Measurements from ENCODE around the gene CAMKK1.
A peak's percentile ranks its signal among the peaks of the same experiment; 100 is the strongest.

The CAMKK1 gene

GRCh38 chr17:3879591-3880417, 13.0 kb downstream of the CAMKK1 start:
- TF ChIP-seq Cebpa-rat (IDR thresholded peaks at IDR 0.05) = no peak
- Histone ChIP-seq H3K4me3 (no peak overlapping the region), H3K27me3 (no peaks in the 10 kb centered on the region), H3K9me3 (replicated peaks in 1 of 11) (no peaks in the 10 kb centered on the region), H3K9ac (peak overlapping the region in 4 of 11 experiments; percentile 4 to 41 (median 26); a peak in 6 of 22 replicates), H3K27ac (peak overlapping the region in 2 of 11 experiments; percentile 2 to 15; a peak in 2 of 22 replicates), H3K36me3 (peaks cover 0 to 46% (median 13%) of the 10 kb centered on the region in 11 experiments; a peak in 14 of 22 replicates), H4K20me1 (no peaks in the 10 kb centered on the region), H3K4me1 (peaks cover 0 to 23% (median 15%) of the 10 kb centered on the region in 10 experiments; a peak in 12 of 20 replicates), H3K4me2 (peak overlapping the region in 1 of 11 experiments; percentile 5; a peak in 2 of 22 replicates)

DNA sequence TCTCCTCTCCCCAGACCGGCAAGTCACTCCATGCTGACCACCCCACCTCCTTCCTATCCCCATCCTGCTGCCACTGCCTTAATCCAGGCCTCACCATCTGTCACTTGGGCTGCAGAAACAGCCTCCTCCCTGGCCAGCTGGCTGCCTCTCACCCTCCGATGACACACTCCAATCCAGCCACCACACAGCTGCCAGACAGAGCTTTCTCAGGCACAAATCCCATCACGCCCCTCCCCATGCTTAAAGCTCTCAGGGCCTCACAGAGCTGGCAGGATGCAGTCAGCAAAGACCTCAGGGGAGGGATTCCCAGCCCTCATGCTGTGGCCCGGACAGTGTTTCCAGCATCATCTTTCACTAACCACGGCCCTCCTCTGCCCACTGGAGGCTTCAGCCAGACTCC, 13.7 kb downstream of the CAMKK1 start:
- H3K9ac ChIP-seq = peak overlapping the region in 4 of 11 experiments; percentile 4 to 41 (median 26); a peak in 5 of 22 replicates
- TF ChIP-seq Cebpa-rat (IDR thresholded peaks at IDR 0.05) = no peak
- peak overlapping the region in 1 of 11 experiments; percentile 5; a peak in 2 of 22 replicates for H3K4me2 ChIP-seq
- peaks cover 0 to 41% (median 14%) of the 10 kb centered on the region in 11 experiments; a peak in 12 of 22 replicates for H3K36me3 ChIP-seq
- H3K4me1 ChIP-seq = peaks cover 0 to 19% (median 10%) of the 10 kb centered on the region in 10 experiments; a peak in 10 of 20 replicates
- no peaks in the 10 kb centered on the region for H4K20me1 ChIP-seq
- no peak overlapping the region for H3K4me3 ChIP-seq
- no peaks in the 10 kb centered on the region; a peak in 1 of 22 replicates for H3K27me3 ChIP-seq
- H3K9me3 ChIP-seq (replicated peaks in 1 of 11) = no peaks in the 10 kb centered on the region
- peak overlapping the region in 1 of 11 experiments; percentile 15; a peak in 1 of 22 replicates for H3K27ac ChIP-seq

- Histone ChIP-seq H3K9ac (no peak overlapping the region), H3K27me3 (no peaks in the 10 kb centered on the region; a peak in 1 of 22 replicates), H3K36me3 (peaks cover 14 to 46% (median 22%) of the 10 kb centered on the region in 11 experiments; a peak in 20 of 22 replicates), H3K4me2 (no peak overlapping the region), H3K9me3 (replicated peaks in 1 of 11) (peaks cover 0 to 15% (median 3%) of the 10 kb centered on the region in 11 experiments; a peak in 4 of 22 replicates), H3K4me3 (no peak overlapping the region), H3K27ac (no peak overlapping the region), H3K4me1 (peaks cover 0 to 15% (median 12%) of the 10 kb centered on the region in 10 experiments; a peak in 15 of 20 replicates), H4K20me1 (no peaks in the 10 kb centered on the region)
- no peak for TF ChIP-seq Cebpa-rat (IDR thresholded peaks at IDR 0.05)
These were observed 15.6 kb downstream of the CAMKK1 start for GRCh38 chr17:3877220-3877619.

DNA sequence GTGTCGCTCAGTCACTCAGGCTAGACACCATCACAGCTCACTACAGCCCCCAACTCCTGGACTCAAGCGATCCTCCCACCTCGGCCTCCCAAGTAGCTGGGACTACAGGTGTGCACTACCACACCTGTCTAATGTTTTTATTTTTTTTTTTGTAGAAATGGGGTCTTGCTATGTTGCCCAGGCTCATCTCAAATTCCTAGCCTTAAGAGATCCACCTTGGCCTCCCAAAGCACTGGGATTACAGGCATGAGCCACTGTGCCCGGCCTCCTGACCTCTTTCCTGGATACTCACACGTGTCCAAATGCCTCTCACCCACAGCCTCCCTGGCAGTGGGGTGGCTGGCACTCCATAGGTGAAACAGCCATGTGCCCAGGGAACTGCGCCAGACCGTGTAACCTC, 17.5 kb downstream of the CAMKK1 start:
- H3K4me3 ChIP-seq = no peak overlapping the region
- H3K9ac ChIP-seq = no peak overlapping the region
- no peak for TF ChIP-seq Cebpa-rat (IDR thresholded peaks at IDR 0.05)
- no peak overlapping the region for H3K4me2 ChIP-seq
- H3K36me3 ChIP-seq = peaks cover 14 to 49% (median 24%) of the 10 kb centered on the region in 11 experiments; a peak in 20 of 22 replicates
- no peaks in the 10 kb centered on the region; a peak in 1 of 22 replicates for H3K27me3 ChIP-seq
- H3K4me1 ChIP-seq = peaks cover 16 to 33% (median 30%) of the 10 kb centered on the region in 10 experiments
- H4K20me1 ChIP-seq = no peaks in the 10 kb centered on the region
- peaks cover 0 to 15% (median 3%) of the 10 kb centered on the region in 11 experiments; a peak in 4 of 22 replicates for H3K9me3 ChIP-seq (replicated peaks in 1 of 11)
- H3K27ac ChIP-seq = no peak overlapping the region

- Histone ChIP-seq H3K4me1 (peaks cover 16 to 32% (median 30%) of the 10 kb centered on the region in 10 experiments), H4K20me1 (no peaks in the 10 kb centered on the region), H3K27me3 (no peaks in the 10 kb centered on the region; a peak in 1 of 22 replicates), H3K4me3 (no peak overlapping the region), H3K36me3 (peaks cover 14 to 49% (median 24%) of the 10 kb centered on the region in 11 experiments; a peak in 20 of 22 replicates), H3K9me3 (replicated peaks in 1 of 11) (peaks cover 0 to 15% (median 3%) of the 10 kb centered on the region in 11 experiments; a peak in 4 of 22 replicates), H3K9ac (no peak overlapping the region), H3K27ac (no peak overlapping the region), H3K4me2 (no peak overlapping the region)
- no peak for TF ChIP-seq Cebpa-rat (IDR thresholded peaks at IDR 0.05)
These were observed 19.0 kb downstream of the CAMKK1 start for GRCh38 chr17:3873862-3874261.

- H3K27ac ChIP-seq = peak overlapping the region in 10 of 11 experiments; percentile 41 to 84 (median 76); a peak in 20 of 22 replicates
- H3K4me1 ChIP-seq = peaks cover 16 to 54% (median 43%) of the 10 kb centered on the region in 10 experiments
- peak overlapping the region; percentile 49 to 87 (median 72) for H3K4me2 ChIP-seq
- H3K27me3 ChIP-seq = no peaks in the 10 kb centered on the region; a peak in 1 of 22 replicates
- H3K9ac ChIP-seq = peak overlapping the region; percentile 18 to 79 (median 69); a peak in 19 of 22 replicates
- H4K20me1 ChIP-seq = no peaks in the 10 kb centered on the region
- H3K36me3 ChIP-seq = peaks cover 14 to 35% (median 24%) of the 10 kb centered on the region in 11 experiments; a peak in 20 of 22 replicates
- H3K9me3 ChIP-seq (replicated peaks in 1 of 11) = peaks cover 0 to 15% (median 3%) of the 10 kb centered on the region in 11 experiments; a peak in 4 of 22 replicates
- peak overlapping the region in 3 of 10 experiments; percentile 10 to 24 (median 24); a peak in 3 of 20 replicates for H3K4me3 ChIP-seq
- TF ChIP-seq Cebpa-rat (IDR thresholded peaks at IDR 0.05) = no peak
These were observed 22.0 kb downstream of the CAMKK1 start for GRCh38 chr17:3870871-3871306.

GRCh38 chr17:3867606-3868005, 25.2 kb downstream of the CAMKK1 start:
- no peaks in the 10 kb centered on the region for H4K20me1 ChIP-seq
- H3K9me3 ChIP-seq (replicated peaks in 1 of 11) = peaks cover 0 to 3% (median 0%) of the 10 kb centered on the region in 11 experiments; a peak in 1 of 22 replicates
- no peak overlapping the region for H3K9ac ChIP-seq
- H3K4me3 ChIP-seq = no peak overlapping the region
- peaks cover 30 to 71% (median 61%) of the 10 kb centered on the region in 10 experiments for H3K4me1 ChIP-seq
- H3K27me3 ChIP-seq = no peaks in the 10 kb centered on the region
- peaks cover 0 to 9% (median 6%) of the 10 kb centered on the region in 11 experiments; a peak in 18 of 22 replicates for H3K36me3 ChIP-seq
- no peak for TF ChIP-seq Cebpa-rat (IDR thresholded peaks at IDR 0.05)
- peak overlapping the region; percentile 13 to 59 (median 31); a peak in 14 of 22 replicates for H3K4me2 ChIP-seq
- peak overlapping the region in 1 of 11 experiments; percentile 36; a peak in 1 of 22 replicates for H3K27ac ChIP-seq

GRCh38 chr17:3867106-3867505, 25.7 kb downstream of the CAMKK1 start:
- Histone ChIP-seq H3K4me3 (no peak overlapping the region), H3K9ac (no peak overlapping the region; a peak in 1 of 22 replicates), H3K27me3 (no peaks in the 10 kb centered on the region), H3K4me2 (peak overlapping the region; percentile 13 to 59 (median 31); a peak in 12 of 22 replicates), H4K20me1 (no peaks in the 10 kb centered on the region), H3K36me3 (peaks cover 0 to 4% (median 1%) of the 10 kb centered on the region in 11 experiments; a peak in 10 of 22 replicates), H3K27ac (peak overlapping the region in 1 of 11 experiments; percentile 36; a peak in 1 of 22 replicates), H3K4me1 (peaks cover 30 to 66% (median 57%) of the 10 kb centered on the region in 10 experiments), H3K9me3 (replicated peaks in 1 of 11) (no peaks in the 10 kb centered on the region)
- no peak for TF ChIP-seq Cebpa-rat (IDR thresholded peaks at IDR 0.05)

Data from BLaER1 treated with 17β-estradiol and CSF1 and Interleukin-3, amounts not matched to agents 10 nM and 100 nM (cell line).